Esophagus mucosa (tissue), 1 donor: Measurements from ENCODE around the gene CNGA2. TPM values are rescaled to one million over a fixed set of nuclear protein-coding genes. Genes with fewer than 3 reads are reported as not detected.

Experiments used
- ATAC-seq: fragments of 200-7000 bp; cut with Tn5 transposase; one replicate; pipeline ENCODE4 v1.9.1; 2020
- total RNA-seq: library from RNA; stranded (reverse); gene quantifications from one replicate; pipeline ENCODE4 v1.2.4, GENCODE V29; 2023
- donor health status: DM: yes; HTN: yes; CAD: no.

Gene CNGA2
- total RNA-seq, 1 donor from 2014 or later, result not detected

DNA sequence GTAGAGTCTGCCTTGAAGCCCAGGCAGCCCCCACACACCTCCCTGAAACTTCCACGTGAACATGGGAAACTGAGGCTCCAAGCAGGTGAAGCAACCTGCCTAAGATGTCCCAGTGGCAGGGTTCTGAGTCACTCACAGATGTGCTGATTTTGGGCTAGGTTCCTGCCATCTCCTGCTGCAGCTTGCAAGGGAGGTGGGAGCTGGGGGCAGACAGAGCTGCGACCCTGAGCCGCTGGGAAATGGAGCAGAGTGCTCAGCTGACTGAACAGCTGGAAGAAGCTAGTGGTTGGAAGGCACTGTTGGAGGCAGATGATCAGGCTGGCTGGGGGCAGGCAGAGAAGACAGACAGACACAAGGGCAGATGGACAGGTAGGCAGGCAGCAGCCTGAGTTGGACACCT is 22.3 kb upstream of the CNGA2 start:
- no peak for ATAC-seq

DNA sequence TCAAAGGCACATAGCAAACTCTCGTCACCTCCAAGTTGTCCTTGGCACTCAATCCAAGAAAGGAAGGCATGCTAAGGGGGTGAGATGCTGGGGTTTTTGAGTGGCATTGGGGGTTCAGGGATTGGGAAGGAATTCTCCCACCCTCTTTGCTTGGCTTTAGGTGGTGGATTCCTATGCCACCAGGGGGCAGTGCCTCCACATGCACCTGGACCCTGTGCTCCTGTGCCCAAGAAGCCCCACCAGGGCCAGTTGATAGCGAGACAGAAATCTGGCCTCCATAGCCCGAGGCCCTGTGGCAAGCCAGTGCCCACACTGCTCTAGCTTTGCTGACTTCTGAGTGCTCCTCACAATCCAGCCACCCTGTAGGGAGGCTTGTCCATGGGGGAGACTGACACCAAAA is 20.7 kb upstream of the CNGA2 start:
- no peak for ATAC-seq

DNA sequence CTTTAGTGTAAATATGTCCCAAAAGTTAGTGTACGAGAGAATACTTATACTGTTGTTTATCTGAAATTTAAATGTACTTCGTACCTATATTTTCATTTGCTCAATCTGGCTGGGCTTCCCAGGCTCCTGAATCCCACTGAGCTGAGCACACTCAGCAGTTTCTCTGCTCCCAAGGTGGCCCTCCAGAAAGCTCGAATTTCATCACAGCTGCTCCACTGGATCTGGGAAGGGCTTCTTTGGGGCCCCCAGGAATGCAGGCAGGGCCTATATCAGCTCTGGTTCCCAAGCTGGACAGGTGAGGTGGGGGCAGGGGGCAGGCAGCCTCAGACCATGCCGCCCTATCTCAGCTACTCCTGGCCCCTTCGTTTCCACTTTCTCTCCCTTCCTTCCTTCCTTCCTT is 20.2 kb upstream of the CNGA2 start:
- no peak for ATAC-seq

DNA sequence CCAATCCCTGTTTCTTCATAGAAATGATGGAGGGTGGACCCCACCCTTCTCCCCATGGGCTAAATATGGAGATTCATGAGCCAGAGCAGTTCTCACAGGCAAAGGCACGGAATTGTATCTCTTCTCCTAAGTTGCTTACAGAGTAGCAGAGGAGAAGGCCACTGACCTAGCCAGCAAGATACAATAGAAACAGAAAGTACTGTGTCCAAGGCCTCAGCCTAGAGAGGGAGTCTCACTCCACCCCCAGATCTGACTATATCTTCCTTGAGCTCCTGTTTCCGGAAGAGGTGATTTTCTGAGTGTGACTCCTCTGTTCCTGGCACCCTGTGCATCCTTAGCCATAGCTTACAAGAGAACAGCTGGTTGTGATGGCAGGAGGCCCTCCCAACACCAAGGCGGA is 18.8 kb upstream of the CNGA2 start, which contains the start of gene FATE1:
FATE1 (plus strand) TSS at position 284 of the 400 bp plus-strand sequence; CDS start at position 369, 85 bp downstream.
- no peak for ATAC-seq

DNA sequence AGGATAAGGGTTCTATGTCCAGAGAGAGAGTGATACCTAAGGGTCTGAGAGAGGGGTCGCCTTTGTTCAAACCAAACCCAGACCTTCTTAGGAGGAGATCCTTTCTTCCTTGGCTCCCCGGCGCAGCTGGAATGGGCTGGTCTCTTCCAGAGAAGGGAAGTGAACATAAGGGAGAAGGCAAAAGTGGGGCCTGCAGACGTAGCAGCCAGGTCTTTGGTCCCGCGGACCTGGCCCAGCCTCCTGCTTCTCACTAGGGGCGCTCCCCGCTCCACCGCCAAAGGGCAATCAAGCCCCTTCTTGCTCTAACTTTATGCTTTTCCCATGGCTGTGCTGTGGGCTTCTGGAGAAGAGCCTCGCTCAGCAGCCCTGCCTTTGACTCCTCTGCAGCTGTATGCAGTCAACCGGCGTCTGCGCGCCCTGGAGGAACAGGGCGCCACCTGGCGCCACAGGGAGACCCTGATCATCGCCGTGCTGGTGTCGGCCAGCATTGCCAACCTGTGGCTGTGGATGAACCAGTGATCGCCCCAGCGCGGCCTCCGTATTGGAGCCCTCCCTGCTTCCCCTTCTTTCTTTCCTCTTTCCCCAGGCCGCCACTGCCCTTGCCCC is 12.2 kb upstream of the CNGA2 start:
- no peak for ATAC-seq

DNA sequence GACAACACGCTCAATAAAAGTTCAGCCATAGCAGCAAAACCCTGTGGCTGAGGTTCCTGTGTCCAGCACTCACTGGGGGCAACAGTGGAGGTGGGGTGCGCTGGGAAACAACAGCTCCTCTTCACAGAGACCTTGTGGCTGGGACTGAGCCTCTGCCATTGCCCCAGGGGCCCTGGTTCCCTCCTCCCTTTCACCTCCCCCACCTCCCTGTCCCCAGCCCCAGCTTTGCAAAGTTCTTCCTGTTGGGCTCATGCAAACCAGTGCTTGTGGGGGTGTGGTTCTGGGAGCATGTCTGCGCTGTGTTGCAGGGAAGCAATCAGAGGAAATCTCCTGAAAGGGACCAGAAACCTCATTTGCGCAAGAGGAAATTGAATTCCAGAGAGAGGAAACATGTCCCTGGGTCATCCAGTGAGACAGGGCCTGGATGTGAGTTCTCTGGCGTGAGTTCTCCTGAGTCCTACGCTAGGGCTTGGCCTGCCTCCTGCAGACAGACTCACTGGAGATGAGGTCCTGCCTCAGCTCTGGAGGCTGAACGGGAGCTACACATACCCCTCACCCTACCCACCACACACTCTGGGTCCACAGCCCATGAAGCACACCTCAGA is 11.3 kb upstream of the CNGA2 start:
- no peak for ATAC-seq

DNA sequence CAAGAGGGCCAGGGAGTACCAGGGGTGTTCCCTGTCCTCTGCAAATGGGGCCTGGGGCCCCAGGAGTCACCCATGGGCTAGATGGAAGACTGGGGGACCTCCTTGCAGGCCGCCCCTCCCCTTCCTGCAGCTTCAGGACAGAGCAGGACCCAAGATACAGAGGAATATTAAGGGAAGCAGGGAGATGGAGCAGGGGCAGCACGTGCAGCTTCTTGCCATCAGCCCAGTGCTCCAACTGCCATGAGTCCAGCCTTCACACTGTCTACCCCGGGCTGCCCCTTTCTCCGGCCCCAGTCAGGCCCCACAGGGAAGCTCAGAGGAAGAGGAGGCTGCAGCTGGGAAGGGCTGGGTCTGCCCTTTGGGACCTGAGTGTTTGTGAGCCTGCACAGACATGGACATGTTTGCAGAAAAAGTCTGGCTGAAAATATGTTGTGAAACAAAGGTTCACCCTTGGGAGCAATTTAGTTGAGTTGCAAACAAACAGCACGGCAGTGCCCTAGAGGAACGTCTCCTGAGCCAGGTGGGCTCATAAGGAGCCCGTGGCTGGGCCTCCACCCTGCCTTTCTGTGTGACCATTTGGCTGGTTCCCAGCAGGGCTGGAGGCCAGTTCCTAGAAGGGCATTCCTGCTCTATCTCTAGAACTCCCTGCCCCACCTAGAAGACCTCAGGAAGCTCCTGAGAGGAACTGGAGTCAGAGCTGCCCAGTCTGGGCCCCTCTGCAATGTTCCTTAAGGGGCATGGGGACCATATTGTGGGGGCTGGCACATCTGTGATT is 9.8 kb upstream of the CNGA2 start:
- ATAC-seq, result no peak

DNA sequence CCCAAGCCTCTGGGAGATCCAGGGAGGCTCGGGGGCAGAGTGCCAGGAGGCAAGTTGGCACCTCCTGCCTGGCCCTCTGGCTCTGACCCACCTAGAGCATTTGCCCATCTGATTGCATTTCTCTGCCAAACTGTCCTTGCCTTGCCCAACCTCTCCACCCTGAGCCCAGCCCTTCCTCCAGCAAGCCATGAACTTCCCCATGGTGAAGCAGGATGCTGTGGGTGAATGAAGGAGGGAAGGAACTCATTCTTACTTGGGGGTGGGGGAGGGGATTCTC is 9.3 kb upstream of the CNGA2 start:
- ATAC-seq, result no peak

DNA sequence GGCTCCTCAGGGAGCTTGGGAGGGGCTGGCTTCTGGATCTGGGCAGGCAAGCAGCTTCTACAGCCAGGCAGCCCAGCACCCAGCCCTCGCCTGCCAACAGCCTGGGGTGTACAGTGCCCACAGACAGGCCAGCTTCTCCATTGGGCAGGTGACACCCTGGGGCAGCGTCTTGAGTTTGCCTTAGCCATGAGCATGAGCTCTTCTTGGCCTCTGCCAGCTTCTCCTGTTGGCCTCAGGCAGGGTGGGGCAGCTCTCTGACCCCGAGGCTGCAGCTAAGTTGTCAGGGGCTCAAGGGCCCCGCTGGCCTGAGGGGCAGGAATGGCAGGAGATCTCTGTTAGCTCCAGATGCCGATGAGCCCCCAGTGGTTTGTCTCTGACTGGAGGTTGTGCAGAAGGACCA is 7.8 kb upstream of the CNGA2 start:
- no peak for ATAC-seq

DNA sequence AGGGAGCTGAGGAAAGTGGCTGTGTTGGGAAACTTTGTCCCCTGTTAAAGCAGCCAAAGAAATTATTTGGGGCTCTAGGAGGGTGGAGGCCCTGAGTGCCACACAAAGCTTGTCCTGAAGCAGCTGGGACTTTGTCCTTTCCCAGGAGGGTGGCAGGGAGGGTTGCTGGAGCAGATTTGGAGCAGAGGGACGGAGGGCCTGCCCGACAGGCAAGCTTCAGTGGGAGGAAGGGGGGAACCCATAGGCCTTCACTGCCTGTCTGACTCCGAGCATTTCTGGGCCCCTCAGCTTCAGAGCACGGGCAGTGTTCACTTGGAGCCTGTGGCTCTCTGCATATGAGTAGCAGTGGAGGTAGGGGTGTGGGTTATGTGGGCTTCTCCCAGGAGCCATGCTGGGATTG is 7.2 kb upstream of the CNGA2 start:
- ATAC-seq, result no peak

DNA sequence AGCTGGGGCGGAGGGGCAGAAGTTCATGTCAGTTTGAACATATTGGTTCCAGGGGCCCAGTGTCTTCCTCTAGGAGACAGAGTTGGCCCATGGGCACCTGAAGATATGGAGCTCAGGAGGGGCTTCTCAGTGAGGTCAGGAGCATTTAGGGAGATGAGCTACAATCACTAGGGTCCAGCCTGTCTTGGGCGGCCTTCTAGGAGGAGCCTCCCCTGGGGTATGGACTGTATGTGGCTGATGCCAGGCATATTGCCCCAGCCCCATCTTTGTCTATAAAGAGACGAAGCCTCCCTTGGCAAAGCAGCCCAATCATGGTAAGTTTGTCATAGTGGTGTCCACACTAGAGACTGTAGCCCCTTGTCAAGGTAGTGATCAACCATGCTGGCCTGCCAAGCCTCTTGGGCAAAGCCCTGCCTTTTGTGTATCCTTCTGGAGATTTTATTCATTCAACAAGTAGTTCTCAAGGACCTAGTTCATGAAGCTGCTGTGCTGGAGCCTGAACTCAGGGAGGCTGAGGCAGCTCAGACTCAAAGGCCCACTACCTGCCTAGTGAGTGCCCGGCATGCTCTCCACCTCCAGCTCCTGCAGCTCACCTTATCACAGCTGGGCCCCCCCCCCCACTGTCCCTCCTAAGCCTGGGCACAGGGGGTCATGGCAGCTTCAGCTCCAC is 5.4 kb upstream of the CNGA2 start:
- ATAC-seq, result no peak

DNA sequence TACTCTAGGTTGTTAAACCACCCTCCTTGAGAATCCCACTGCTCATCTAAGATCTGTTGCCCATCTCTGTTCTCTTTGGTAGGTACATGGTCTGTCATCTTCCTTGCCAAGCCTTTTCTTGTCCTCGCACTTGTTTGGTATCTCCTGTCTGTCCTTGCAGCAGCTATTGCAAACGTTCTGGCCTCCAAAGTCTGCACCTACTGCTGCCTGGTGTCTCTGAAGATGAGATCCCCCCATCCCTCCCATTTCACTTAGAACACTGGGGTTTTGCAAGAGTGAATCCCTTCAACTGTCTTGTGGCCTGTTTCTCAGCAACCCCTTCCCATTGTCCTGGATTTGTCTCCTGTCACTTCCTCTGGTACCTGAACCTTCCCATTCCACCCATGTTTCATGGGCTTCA is 673 bp downstream of the CNGA2 start:
- no peak for ATAC-seq

DNA sequence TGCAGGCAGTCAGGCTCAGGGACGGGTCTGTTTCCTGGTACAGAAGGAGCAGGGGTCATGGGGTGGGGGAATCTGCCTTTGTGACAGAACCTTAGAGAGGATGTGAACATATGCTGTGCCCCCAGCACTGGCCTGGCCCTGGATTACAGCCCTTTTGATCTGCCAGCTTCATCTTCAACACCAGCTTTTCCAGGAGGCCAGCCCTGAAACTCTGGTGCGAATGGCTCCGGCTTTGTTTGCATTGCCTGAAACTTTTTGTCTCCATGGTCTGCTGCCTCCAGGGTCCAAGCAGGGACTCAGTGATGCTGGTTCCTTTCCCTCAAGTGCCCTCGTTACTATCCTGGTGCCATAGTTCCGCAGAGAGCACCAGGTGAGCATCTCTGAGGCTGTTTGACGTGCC is 2.1 kb downstream of the CNGA2 start:
- no peak for ATAC-seq

DNA sequence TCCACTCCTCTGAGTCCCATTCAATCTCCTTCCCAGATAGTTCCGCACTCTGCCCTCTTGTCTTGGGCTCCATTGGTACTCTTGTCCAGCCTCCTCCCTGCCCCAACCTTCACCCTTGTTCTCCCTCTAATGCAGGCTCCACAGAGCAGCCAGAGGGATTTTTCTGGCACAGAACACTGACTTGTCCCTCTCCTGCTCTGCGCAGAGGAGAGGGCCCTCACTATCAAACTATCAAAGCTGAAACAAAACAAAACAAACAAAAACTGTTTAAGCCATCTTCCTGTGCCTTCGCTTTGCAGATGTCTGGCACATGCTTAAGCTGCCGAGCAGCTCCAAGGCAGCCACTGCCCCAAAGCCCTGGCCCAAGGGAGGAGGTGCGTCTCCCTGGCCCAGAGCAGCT is 2.9 kb downstream of the CNGA2 start:
- ATAC-seq, result no peak

DNA sequence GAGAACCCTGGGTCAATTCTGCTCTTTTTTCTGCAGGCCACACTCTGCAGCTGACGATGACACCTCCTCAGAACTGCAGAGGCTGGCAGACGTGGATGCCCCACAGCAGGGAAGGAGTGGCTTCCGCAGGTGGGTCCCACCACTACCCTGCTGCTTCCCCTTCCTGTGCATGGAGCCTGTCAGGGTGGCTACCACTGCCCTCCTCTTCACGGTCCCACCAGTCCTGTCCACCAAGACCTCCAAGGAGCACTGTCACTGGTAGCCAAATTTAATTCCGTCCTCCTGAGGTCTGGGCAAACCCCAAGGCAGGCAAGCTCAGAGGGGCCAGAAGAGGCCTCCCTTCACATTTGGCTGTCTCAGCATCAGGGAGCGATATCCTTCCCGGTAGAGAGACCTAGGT is 4.2 kb downstream of the CNGA2 start:
- no peak for ATAC-seq

DNA sequence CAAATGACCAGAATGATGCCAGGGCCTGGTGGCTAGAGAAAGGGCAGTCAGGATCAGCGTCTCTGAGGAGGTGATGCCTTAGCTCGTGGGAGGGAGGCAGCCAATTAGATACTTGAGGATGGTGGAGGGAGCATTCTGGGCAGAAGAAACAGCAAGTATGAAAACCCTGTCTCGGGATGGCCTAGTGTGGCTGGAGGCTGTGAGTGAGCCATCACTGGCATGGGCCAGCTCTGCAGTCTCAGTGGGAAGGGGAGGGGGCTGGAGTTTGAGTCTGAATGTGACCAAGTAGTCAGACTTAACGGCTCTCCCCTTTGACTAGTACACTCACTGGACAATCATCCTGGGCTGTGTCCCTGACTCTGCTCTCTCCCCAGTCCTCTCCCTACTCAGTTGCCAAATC is 7.1 kb downstream of the CNGA2 start:
- no peak for ATAC-seq

DNA sequence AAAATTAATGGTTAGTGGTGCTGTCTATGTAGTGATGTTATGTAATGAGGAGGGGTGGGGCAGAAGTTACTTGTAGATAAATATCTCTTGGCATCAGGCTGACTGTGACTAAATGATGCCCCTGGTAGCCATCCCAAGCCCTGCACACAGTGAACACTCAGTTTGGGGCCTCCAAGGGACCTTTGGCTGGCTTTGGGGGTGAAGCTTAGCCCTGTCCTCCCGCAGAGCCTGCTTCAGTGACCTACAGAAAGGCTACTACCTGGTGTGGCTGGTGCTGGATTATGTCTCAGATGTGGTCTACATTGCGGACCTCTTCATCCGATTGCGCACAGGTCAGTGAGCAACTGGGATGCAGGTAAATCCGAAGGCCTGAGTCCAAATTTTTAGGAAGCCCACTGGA is 7.8 kb downstream of the CNGA2 start:
- ATAC-seq, result no peak

DNA sequence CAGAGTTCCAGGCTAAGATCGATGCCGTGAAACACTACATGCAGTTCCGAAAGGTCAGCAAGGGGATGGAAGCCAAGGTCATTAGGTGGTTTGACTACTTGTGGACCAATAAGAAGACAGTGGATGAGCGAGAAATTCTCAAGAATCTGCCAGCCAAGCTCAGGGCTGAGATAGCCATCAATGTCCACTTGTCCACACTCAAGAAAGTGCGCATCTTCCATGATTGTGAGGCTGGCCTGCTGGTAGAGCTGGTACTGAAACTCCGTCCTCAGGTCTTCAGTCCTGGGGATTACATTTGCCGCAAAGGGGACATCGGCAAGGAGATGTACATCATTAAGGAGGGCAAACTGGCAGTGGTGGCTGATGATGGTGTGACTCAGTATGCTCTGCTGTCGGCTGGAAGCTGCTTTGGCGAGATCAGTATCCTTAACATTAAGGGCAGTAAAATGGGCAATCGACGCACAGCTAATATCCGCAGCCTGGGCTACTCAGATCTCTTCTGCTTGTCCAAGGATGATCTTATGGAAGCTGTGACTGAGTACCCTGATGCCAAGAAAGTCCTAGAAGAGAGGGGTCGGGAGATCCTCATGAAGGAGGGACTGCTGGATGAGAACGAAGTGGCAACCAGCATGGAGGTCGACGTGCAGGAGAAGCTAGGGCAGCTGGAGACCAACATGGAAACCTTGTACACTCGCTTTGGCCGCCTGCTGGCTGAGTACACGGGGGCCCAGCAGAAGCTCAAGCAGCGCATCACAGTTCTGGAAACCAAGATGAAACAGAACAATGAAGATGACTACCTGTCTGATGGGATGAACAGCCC is 9.3 kb downstream of the CNGA2 start:
- no peak for ATAC-seq

DNA sequence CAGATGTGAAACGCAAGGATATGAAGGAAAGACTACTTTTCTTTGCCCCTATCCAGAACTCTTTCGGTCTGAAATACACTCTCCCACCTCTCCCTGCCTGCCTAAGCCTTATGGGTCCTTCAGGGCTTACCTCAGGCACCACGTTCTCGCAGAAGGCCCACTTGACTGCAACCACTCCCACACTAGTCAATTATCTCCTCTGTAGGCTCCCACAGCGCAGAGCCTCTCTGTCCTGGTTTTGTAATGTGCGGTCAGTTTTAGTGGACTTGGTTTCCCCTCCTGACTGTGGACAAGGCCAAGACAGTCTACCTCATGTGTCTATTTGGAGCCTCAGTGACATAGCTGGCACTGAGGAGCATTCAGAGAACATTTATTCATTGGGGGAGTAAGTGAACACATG is 11.1 kb downstream of the CNGA2 start:
- no peak for ATAC-seq

DNA sequence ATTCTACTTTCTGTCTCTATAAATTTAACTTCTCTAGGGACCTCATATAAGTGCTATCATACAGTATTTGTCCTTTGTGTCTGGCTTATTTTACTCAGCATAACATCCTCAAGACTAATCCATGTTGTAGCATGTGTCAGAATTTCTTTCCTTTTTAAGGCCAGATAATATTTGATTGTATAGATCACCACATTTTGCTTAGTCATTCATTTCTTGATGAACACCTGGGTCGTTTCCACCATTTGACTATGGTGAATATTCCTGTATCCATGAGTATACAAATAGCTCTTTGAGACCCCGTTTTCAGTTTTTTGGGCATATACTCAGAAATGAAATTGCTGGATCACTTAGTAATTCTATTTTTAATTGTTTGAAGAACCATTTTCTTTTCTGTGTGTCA is 12.0 kb downstream of the CNGA2 start:
- no peak for ATAC-seq

DNA sequence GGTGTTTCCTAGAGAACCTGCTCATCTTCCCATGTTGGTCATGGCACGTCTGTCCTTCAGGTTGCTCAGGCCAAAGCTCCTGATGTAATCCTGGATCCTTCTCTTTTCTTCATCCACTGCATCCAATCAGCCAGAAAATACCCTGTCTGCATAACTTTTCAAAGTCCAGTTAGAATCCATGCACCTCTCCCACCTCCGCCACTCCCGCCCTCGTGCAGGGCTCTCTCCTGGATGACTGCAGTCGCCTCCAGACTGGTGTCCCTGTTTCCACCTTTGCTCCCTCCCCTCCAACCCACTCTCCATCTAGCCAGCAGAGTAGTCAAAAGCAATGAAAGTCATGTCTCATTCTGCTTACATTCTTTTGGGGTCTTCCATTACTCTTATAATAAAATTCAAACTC is 16.0 kb downstream of the CNGA2 start:
- ATAC-seq, result no peak

DNA sequence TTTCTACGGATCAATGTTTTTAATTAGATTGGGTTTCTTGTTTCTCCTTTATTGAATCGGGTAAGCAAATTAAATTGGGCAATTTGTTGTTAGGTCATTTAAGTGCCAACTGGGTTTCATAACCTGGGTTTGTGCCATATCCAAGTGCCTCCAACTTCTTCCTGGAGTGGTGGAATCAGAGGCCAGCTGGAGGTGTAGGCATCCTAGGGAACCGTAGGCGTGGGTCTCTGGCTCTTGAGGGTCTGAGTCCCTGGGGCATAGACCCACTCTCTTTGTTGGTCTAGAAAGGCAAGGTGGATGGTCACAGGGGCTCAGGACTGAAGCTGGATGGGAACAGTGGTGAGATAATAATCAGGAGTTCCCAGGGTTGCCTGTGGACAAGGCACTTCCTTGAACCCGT is 18.3 kb downstream of the CNGA2 start:
- ATAC-seq, result no peak
